Amniotic stem cell (primary cell): ENCODE measurements around the gene HMMR.
"Not testable (repeated sequence)": the region's sequence is repeated elsewhere in the genome, so short reads cannot be mapped to it uniquely, and the experiment has no call there.

ENCODE experiments used
- DNase-seq: peaks from one replicate; lab custom pipeline; 2025; lab: John Stamatoyannopoulos, UW

HMMR gene, protein sequence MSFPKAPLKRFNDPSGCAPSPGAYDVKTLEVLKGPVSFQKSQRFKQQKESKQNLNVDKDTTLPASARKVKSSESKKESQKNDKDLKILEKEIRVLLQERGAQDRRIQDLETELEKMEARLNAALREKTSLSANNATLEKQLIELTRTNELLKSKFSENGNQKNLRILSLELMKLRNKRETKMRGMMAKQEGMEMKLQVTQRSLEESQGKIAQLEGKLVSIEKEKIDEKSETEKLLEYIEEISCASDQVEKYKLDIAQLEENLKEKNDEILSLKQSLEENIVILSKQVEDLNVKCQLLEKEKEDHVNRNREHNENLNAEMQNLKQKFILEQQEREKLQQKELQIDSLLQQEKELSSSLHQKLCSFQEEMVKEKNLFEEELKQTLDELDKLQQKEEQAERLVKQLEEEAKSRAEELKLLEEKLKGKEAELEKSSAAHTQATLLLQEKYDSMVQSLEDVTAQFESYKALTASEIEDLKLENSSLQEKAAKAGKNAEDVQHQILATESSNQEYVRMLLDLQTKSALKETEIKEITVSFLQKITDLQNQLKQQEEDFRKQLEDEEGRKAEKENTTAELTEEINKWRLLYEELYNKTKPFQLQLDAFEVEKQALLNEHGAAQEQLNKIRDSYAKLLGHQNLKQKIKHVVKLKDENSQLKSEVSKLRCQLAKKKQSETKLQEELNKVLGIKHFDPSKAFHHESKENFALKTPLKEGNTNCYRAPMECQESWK

GRCh38 chr5:163460562-163461171 is at the start of gene HMMR:
TSS of gene HMMR (plus strand) at chr5:163460632. CDS start at chr5:163460693, 61 bp downstream.
- no peak for DNase-seq

GRCh38 chr5:163415673-163416072 is 44.8 kb upstream of the HMMR start:
- not testable (repeated sequence) for DNase-seq

- no peak for DNase-seq
These were observed 35.6 kb upstream of the HMMR start for GRCh38 chr5:163424836-163425235.

DNA sequence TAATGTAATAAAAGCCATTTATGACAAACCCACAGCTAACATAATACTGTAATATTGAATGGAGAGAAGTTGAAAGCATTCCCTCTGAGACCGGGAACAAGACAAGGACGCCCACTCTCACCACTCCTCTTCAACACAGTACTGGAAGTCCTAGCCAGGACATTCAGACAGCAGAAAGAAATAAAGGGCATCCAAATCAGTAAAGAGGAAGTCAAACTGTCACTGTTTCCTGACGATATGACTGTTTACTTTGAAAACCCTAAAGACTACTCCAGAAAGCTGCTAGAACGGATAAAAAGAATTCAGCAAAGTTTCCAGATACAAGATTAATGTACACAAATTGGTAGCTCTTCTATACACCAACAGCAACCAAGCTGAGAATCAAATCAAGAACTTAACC is 34.3 kb upstream of the HMMR start:
- not testable (repeated sequence) for DNase-seq

DNA sequence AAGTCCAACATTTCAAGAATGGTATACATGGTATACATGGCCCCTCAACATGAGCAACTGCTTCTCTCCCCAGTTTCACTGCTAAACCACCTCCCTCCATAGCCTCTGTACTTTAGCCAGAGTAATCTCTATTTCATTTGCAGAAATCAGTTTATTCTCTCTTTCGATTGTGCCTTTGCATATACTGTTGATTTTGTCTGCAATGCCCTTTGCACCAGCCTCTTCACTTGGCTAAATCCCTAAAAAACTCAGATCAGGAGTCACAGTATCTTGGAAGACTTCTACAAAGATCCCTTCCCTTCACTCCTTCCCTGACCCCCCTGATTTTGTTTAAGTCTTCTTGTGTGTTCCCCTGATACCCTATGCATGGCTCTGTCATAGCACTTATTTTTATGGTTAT is 27.9 kb upstream of the HMMR start:
- no peak for DNase-seq

- DNase-seq, result no peak
These were observed 27.2 kb upstream of the HMMR start for GRCh38 chr5:163433271-163433670.

DNA sequence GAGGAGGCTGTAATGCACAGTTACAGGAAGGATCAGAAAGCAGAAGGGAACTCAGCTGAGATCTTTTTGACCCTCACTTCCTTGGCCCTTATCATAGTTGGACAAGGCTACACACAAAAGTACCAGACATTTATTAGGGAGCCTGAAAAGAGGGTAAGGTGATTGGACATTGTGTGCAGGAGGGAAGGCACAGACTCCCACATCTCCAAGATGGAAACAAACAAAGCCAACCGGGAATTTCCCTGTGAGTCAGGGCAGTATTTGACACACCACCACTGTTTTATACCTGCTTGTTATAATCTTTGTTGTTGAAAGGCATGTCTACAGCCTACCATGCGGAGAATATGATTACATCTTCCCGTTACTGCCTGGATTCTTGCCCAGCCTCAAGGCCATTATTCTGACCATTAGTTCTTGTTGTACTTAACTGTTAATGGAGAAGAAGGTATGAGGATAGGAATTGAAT is 26.0 kb upstream of the HMMR start:
- no peak for DNase-seq

GRCh38 chr5:163436515-163436914 is 23.9 kb upstream of the HMMR start:
- DNase-seq, result no peak

DNA sequence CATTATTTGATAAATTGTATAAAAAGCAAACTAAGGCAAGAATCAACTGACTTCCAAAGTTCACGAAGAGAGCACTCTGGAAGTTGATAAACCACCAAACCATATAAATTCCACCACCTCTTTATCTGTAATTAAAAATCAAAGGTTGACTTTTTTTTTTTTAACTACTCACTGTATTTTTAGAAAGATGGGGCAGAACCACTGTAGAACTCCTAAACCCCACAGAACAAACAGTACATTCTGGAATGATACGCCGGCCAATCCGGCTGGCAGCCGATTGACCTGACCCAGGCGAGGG is 23.5 kb upstream of the HMMR start:
- no peak for DNase-seq

DNA sequence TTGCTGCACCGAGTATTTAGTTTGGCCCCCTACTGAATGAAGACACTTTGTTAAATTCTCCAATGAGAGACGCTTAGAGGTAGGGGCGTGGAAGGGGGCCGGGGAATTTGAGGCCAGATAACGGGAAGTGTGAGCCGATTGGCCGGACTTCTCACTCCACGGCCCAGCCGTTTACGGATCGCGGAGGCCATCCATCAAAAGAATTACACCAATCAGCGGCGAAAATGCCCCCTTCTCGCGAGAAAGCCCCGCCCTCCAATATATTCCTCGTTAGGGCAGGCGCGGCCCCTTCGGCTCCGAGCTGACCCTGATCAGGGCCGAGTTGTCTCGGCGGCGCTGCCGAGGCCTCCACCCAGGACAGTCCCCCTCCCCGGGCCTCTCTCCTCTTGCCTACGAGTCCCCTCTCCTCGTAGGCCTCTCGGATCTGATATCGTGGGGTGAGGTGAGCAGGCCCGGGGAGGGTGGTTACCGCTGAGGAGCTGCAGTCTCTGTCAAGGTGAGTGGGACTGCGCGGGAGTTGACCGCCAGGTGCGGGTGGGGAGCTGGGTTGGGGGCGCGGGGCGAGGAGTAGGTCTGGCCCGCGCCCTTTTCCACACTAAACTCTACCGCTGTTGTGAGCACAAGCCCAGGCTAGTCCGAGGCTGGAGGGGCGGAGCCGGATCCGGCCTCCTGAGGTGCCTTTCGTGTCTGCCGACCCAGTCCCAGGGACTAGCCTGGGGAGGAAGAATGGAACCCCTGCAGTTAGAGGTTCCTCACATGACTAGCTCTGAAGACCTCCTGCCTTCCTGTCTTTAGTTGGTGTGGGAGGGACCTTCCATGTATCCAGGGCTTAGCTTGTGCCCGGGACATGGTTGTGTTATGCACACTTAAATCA is 22.9 kb upstream of the HMMR start, which contains the start of gene CCNG1:
TSS of gene CCNG1 (plus strand) at position 287 of the 874 bp plus-strand sequence. CDS start 1,662 bp downstream, outside the sequence.
- peak; percentile 95 for DNase-seq

DNA sequence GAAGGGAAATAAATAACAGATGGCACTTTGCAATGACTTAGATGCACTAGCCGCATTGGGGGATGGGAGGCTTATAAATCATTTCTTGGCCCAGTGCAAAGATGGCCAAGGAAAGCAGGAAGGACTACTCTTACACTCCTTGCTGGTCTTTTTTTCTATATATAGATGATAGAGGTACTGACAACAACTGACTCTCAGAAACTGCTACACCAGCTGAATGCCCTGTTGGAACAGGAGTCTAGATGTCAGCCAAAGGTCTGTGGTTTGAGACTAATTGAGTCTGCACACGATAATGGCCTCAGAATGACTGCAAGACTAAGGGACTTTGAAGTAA is 21.4 kb upstream of the HMMR start:
- no peak for DNase-seq

DNA sequence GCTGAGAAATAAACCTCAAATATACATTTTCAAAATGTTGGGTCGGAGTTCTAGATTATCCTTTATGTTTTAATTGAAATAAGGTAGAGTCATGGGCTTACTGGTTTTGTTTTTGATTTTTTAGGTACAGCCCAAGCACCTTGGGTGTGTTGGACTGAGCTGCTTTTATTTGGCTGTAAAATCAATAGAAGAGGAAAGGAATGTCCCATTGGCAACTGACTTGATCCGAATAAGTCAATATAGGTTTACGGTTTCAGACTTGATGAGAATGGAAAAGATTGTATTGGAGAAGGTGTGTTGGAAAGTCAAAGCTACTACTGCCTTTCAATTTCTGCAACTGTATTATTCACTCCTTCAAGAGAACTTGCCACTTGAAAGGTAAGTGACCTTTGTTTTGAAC is 19.5 kb upstream of the HMMR start:
- DNase-seq, result no peak

- no peak for DNase-seq
These were observed 15.9 kb upstream of the HMMR start for GRCh38 chr5:163444526-163444925.

- DNase-seq, result no peak
These were observed 15.1 kb upstream of the HMMR start for GRCh38 chr5:163445345-163445744.

GRCh38 chr5:163447191-163447590 is 13.2 kb upstream of the HMMR start:
- DNase-seq, result no peak

DNA sequence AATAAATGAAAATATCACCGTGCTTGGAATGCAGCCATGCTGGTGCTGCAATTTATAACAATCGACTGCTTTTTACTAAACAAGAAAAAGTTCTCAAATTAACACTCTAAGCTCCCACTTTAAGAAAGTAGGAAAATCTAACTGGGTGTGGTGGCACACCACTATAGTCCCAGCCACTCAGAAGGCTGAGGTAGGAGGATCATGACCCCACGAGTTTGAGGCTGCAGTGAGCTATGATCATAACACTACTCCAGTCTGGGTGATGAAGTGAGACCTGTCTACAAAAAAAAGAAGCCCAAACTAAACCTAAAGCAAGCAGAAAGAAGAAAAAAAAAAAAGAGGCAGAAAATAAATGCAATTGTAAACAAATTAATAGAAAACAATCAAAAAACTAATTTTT is 12.6 kb upstream of the HMMR start:
- no peak for DNase-seq

DNA sequence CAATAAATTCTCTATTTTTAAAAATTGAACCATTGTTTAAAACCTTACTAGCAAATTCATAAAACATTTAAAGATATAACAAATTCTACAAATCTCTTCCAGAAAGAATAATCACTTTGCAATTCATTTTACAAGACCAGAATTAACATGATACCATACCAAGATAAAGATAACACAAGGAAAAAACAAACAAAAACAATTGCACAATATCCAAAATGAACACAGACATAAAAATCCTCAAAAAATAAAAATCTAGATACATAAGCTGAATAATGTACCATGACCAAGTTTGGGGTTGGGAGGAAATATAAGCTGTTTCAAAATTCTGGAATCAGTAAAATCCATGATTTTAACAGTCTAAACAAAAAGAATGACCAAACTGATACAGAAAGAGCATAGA is 11.9 kb upstream of the HMMR start:
- DNase-seq, result no peak

DNA sequence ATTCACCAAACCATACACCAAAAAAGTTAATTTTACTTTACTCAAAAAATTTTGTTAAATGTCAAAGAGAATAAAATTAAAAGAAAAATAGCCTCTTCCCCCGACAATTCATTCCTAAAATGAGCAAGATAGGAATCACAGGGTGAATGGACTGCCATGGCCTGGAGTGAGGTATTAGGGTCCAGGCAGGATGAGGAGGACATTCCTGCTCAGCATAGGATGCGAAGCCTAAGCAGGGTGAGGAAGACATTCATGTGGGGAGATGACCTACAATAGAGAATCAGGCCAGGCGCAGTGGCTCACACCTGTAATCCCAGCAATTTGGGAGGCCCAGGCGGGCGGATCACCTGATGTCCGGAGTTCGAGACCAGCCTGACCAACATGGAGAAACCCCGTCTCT is 8.9 kb upstream of the HMMR start:
- no peak for DNase-seq

DNA sequence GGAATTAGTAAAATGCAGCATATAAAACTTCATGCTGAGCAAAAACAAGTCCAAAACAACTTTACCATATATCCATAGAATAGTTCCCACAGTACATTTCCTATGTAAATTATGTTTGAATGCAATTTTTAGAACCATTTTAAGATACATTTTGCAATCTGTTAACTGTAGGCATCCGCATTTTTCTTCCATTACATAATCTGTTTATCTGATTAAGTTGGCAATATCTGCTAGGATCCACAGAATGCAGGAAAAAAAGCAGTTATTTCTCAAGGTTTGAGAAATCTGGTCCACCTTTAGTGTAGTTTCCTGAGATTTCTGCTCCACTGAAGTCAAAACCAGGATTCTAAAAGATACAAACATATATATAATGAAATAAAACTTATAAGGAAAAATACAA is 6.7 kb upstream of the HMMR start:
- no peak for DNase-seq

- DNase-seq, result not testable (repeated sequence)
These were observed 5.0 kb upstream of the HMMR start for GRCh38 chr5:163455406-163455805.

- no peak for DNase-seq
These were observed 4.3 kb upstream of the HMMR start for GRCh38 chr5:163456029-163456589.

DNA sequence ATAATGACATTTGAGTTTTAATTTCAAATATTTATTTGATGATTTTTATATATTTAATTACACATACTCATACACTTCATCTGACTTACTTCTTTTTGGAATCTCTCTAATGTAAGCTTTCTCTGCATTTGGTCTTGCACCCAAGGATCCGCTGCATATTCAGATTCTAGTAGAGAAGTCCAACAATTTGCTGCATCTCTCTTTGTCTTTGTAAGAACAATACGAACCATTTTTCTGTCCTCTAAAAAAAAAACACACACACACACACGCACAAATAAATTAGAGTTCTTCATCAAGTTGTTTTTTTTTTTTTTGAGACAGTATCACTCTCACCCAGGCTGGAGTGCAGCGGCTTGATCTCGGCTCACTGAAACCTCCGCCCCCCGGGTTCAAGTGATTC is 3.6 kb upstream of the HMMR start:
- DNase-seq, result no peak
